AG10803 (cell line): ENCODE measurements around the gene FAT1.
"Not testable (repeated sequence)": the region's sequence is repeated elsewhere in the genome, so short reads cannot be mapped to it uniquely, and the experiment has no call there.

Experiments
- DNase-seq: peaks from one replicate; pipeline ENCODE4 v3.0.0; 2010; ENCODE audit warnings: low read depth
- H3K4me3 ChIP-seq: 2 replicates; pipeline ENCODE4 v1.5.1; 2011; ENCODE audit warnings: mild to moderate bottlenecking, low read length, control low read depth
- TF ChIP-seq, protein P1 (sequence below): conservative IDR thresholded peaks from 2 replicates; pipeline ENCODE4 v1.5.1; 2011; ENCODE audit warnings: mild to moderate bottlenecking, low read length, control low read depth, inconsistent platforms

Gene FAT1

DNA sequence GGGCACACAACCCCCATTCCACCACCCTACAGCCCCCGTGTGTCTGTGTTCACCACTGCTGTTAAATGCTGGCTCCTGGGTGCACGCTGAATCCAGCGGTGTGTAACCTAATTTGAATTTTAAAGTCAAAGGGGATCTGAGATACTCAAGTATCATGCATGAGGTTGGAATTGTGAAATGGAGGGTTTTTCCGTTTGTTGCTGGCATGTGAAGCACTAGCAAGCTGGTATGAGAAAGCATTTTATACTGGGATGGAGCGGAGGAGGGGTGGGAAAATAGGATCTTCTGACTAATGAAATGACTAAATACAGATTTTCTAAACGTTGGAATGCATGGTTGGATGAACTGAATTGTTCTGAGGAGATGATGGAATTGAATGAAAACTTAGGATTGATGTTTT lies 36.9 kb upstream of the FAT1 start:
- TF ChIP-seq, protein P1, sequence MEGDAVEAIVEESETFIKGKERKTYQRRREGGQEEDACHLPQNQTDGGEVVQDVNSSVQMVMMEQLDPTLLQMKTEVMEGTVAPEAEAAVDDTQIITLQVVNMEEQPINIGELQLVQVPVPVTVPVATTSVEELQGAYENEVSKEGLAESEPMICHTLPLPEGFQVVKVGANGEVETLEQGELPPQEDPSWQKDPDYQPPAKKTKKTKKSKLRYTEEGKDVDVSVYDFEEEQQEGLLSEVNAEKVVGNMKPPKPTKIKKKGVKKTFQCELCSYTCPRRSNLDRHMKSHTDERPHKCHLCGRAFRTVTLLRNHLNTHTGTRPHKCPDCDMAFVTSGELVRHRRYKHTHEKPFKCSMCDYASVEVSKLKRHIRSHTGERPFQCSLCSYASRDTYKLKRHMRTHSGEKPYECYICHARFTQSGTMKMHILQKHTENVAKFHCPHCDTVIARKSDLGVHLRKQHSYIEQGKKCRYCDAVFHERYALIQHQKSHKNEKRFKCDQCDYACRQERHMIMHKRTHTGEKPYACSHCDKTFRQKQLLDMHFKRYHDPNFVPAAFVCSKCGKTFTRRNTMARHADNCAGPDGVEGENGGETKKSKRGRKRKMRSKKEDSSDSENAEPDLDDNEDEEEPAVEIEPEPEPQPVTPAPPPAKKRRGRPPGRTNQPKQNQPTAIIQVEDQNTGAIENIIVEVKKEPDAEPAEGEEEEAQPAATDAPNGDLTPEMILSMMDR: no peak
- peak; percentile 96 for DNase-seq
- H3K4me3 ChIP-seq: no peak overlapping the region

DNA sequence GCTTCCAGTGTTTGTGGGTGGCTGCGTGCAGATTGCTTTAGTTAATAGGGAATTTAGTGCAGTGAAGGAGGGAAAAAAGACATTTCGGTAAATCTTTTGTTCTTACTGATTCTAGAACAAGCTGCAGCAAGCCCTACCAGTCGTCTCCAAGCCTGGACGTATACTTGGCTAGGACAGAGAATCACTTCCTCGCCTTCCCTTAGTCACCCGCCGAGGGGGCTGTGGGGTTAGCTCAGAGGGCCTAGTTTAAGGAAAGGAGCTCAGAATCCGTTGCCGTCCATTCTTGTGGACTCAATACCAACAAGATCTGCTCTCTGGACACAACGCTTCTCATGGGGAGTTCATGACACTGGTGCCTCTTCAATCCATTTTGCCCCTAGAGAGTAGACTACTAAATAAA lies 36.3 kb upstream of the FAT1 start:
- no peak for DNase-seq
- TF ChIP-seq, protein P1: no peak
- no peak overlapping the region for H3K4me3 ChIP-seq

DNA sequence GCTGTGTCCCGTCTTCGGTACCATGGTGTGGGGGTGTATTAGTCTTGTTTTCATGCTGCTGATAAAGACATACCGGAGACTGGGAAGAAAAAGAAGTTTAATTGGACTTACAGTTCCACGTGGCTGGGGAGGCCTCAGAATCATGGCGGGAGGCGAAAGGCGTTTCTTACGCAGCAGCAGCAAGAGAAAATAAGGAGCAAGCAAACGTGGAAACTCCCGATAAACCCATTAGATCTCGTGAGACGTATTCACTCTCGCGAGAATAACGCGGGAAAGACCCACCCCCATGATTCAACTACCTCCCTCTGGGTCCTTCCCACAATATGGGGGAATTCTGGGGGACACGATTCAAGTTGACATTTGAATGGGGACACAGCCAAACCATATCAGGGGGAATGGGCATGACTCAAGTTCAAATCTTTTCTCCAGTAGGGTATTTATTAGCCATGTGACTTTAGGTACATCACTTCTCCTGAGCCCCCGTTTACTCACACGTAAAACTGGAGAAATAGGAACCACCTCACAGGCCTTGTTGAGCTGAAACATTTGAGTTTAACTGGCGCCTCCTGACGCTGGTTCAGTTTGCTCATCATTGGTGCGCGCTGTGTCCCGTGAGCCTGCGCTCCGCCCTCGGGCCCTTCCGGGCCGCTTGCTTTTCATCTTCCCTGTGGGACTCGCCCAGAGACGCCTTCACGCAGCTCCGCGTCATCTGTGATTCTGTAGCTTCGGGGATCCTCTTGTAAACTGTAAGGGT lies 35.5 kb upstream of the FAT1 start:
- TF ChIP-seq, protein P1: no peak
- H3K4me3 ChIP-seq: no peak overlapping the region
- DNase-seq: no peak

DNA sequence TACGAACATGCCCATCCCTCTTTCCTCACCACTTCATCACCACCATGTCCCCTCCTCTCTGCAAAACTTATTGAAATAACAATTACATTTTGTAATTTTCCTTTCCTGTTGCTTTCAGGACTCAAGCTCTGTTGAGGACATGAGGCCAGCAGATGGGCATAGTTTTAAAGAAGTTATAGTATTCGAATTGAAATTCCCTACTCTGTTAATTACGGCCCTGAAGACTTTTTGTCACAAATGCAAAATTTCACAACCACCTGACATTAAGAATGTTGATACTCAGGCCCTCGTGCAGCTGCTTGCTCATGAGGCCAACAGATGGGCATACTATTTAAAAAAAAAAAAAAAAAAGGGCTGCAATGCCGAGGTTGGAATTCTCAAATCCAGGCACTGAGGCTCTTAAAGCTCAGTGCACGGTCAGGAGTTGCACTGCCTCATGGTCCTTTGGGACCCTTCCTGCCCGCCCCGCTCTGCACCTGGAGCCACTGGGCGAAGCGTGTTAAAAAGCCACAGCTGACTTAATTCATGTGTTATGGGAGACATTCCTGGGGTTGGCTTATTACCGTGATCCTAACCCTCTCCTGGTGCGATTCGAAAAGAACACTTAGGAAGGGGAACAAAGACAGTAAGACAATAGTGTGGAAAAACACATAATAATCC lies 34.2 kb upstream of the FAT1 start:
- DNase-seq: peak; percentile 93

DNA sequence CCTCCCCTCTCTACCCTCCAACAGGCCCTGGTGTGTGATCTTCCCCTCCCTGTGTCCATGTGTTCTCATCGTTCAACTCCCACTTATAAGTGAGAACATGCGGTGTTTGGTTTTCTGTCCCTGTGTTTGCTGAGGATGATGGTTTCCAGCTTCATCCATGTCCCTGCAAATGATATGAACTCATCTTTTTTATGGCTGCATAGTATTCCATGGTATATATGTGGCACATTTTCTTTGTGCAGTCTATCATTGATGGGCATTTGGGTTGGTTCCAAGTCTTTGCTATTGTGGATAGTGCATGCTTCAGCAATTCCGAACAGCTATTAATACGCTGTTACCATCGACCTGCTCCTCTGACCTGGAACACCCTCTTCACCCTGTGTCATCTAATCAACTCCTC lies 32.9 kb upstream of the FAT1 start:
- DNase-seq, H3K4me3 ChIP-seq: not testable (repeated sequence)

More for the DNA sequence above, 34.2 kb upstream of the FAT1 start:
- H3K4me3 ChIP-seq: no peak overlapping the region
- TF ChIP-seq, protein P1: 0 out of 2 replicates have a peak, but pooled peaks have one; percentile 5

DNA sequence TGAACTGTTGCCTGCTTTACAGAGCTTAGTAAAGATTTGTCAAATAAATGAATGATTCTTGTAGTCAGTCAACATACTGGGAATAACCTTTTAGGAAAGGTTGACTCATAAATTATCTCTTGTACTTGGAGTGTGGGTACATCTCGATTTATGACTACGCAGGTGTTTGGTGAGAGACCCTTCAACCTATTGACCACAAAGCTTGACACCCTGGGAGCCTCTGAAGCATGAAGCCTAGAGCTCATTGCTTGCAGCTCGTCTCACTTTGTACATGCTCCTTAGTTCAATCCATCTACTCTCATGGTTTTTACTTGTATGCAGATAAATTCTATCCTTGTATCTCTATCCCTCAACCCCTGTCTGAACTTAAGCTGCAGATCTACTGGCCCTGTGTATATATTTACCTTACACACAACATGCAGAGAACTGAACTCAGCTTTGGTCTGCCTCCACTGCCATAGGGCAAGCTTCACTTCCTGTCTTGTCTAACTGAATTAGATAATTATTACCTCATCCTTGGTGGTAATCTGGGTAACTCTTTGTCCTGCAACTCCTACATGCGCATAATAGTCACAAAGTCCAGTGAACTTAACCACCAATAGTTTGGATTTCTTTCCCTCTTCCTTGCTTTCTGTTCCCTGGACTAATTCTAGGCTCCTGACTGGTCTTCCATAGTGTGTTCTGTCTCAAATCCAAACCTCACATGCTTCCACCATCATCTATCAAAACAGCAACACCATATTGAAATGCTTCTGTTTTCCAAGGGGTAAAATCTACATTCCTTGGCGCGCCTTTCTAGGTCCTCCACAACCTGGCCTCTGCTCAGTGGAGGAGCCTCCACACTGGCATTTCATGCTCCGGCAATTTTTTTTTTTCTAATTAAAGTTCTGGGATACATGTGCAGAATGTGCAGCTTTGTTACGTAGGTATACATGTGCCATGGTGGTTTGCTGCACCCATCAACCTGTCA lies 32.2 kb upstream of the FAT1 start:
- no peak overlapping the region for H3K4me3 ChIP-seq
- TF ChIP-seq, protein P1: no peak
- no peak for DNase-seq

DNA sequence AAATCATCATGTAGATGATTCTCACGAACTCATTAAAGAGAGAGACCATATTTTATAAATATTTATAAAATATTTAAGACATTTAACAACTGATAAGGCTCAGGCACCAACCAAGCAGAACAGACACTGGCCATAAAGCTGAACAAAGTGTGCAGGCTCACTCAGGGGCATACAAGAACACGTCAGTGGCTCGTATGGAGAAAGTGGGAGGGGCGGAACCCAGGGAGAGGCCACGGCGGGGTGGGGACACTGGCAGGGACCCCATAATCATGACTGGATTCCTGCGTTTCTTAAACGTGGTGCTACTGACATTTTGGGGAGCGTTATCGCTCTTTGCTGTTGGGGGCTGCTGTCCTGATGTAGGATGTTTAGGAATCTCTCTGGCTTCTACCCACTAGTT lies 31.3 kb upstream of the FAT1 start:
- DNase-seq: no peak
- no peak overlapping the region for H3K4me3 ChIP-seq
- TF ChIP-seq, protein P1: no peak
